Large intestine (tissue), 3 donors: ENCODE data around the gene HAO1. TPM values are rescaled to one million over a fixed set of nuclear protein-coding genes. Genes with fewer than 3 reads are reported as not detected.

Source experiments
- DNase-seq, 2 donors: peaks; one replicate each; pipeline versions ENCODE4 v3.0.0 to v3.0.0-alpha.2; 2013
- H3K27ac ChIP-seq: one replicate; pipeline ENCODE4 v1.5.1; 2013; ENCODE audit warnings: low read length
- H3K27me3 ChIP-seq: 2 replicates; pipeline ENCODE4 v1.6.1; 2013; ENCODE audit warnings: low read length; ENCODE audit not compliant: control insufficient read depth, insufficient read depth
- H3K36me3 ChIP-seq: 2 replicates; pipeline ENCODE4 v1.6.1; 2013; ENCODE audit warnings: low read length; ENCODE audit not compliant: control insufficient read depth, insufficient read depth
- H3K4me1 ChIP-seq: one replicate; pipeline ENCODE4 v1.6.1; 2013; ENCODE audit warnings: low read length; ENCODE audit not compliant: control insufficient read depth, insufficient read depth
- H3K4me3 ChIP-seq: one replicate; pipeline ENCODE4 v1.5.1; 2013; ENCODE audit warnings: low read length
- H3K9me3 ChIP-seq: one replicate; pipeline ENCODE4 v1.6.1; 2013; ENCODE audit warnings: mild to moderate bottlenecking, low read depth, low read length, moderate library complexity; ENCODE audit not compliant: control insufficient read depth
- whole genome bisulfite sequencing: methylation state at CpG from one replicate; pipeline ENCODE4 v1.1.5; 2013; ENCODE audit warnings: low lambda C conversion rate; ENCODE audit not compliant: insufficient coverage; 5-methylcytosine and 5-hydroxymethylcytosine counted together
- polyA plus RNA-seq: library from polyadenylated mRNA; unstranded; fragments of 120-200 nt; gene quantifications from one replicate; pipeline ENCODE4 v1.2.1, GENCODE V29; 2013

Gene HAO1
- polyA plus RNA-seq, 1 donor, result not detected

- DNase-seq, result no peak
- no peak overlapping the region for H3K4me3 ChIP-seq
- no peaks in the 10 kb centered on the region for H3K36me3 ChIP-seq
- no peaks in the 10 kb centered on the region for H3K4me1 ChIP-seq
- H3K27me3 ChIP-seq, result no peaks in the 10 kb centered on the region
- WGBS, result 60% methylated on average over 3 of the region's 4 CpGs
- no peaks in the 10 kb centered on the region for H3K9me3 ChIP-seq
- no peak overlapping the region for H3K27ac ChIP-seq
Observed at GRCh38 chr20:7858734-7859250, 81.5 kb downstream of the HAO1 start.

GRCh38 chr20:7856756-7857155 lies 83.5 kb downstream of the HAO1 start:
- no peak overlapping the region for H3K4me3 ChIP-seq
- WGBS, result 80% methylated on average over 1 of the region's 2 CpGs

GRCh38 chr20:7855545-7855944 lies 84.7 kb downstream of the HAO1 start:
- H3K9me3 ChIP-seq, result no peaks in the 10 kb centered on the region
- H3K4me1 ChIP-seq, result no peaks in the 10 kb centered on the region
- H3K36me3 ChIP-seq, result no peaks in the 10 kb centered on the region
- H3K4me3 ChIP-seq, result no peak overlapping the region
- DNase-seq, result no peak
- no CpG with 5 or more reads among the region's 1 CpG for WGBS
- no peak overlapping the region for H3K27ac ChIP-seq
- no peaks in the 10 kb centered on the region for H3K27me3 ChIP-seq

More at GRCh38 chr20:7856756-7857155, 83.5 kb downstream of the HAO1 start:
- Histone ChIP-seq H3K9me3 (no peaks in the 10 kb centered on the region), H3K27me3 (no peaks in the 10 kb centered on the region), H3K27ac (no peak overlapping the region), H3K36me3 (no peaks in the 10 kb centered on the region), H3K4me1 (no peaks in the 10 kb centered on the region)
- DNase-seq, result no peak

GRCh38 chr20:7853493-7853892 lies 86.8 kb downstream of the HAO1 start:
- Histone ChIP-seq H3K4me1 (no peaks in the 10 kb centered on the region), H3K27ac (no peak overlapping the region), H3K4me3 (no peak overlapping the region), H3K36me3 (no peaks in the 10 kb centered on the region), H3K9me3 (no peaks in the 10 kb centered on the region), H3K27me3 (no peaks in the 10 kb centered on the region)
- no peak for DNase-seq

- H3K36me3 ChIP-seq, result no peaks in the 10 kb centered on the region
- no peak for DNase-seq
- no peak overlapping the region for H3K27ac ChIP-seq
- H3K4me3 ChIP-seq, result no peak overlapping the region
- no peaks in the 10 kb centered on the region for H3K4me1 ChIP-seq
- no peaks in the 10 kb centered on the region for H3K9me3 ChIP-seq
- no peaks in the 10 kb centered on the region for H3K27me3 ChIP-seq
- no CpG with 5 or more reads among the region's 7 CpGs for WGBS
Observed at GRCh38 chr20:7850775-7851490, 89.3 kb downstream of the HAO1 start.

- no peaks in the 10 kb centered on the region for H3K4me1 ChIP-seq
- WGBS, result no CpG with 5 or more reads among the region's 2 CpGs
Observed at GRCh38 chr20:7849675-7850074, 90.6 kb downstream of the HAO1 start.

GRCh38 chr20:7848351-7848750 lies 91.9 kb downstream of the HAO1 start:
- H3K9me3 ChIP-seq, result no peaks in the 10 kb centered on the region

More at GRCh38 chr20:7849675-7850074, 90.6 kb downstream of the HAO1 start:
- no peaks in the 10 kb centered on the region for H3K9me3 ChIP-seq
- H3K4me3 ChIP-seq, result no peak overlapping the region
- no peaks in the 10 kb centered on the region for H3K36me3 ChIP-seq
- H3K27me3 ChIP-seq, result no peaks in the 10 kb centered on the region
- H3K27ac ChIP-seq, result no peak overlapping the region
- DNase-seq, result no peak

GRCh38 chr20:7843613-7844012 lies 96.6 kb downstream of the HAO1 start:
- no peak for DNase-seq

More at GRCh38 chr20:7848351-7848750, 91.9 kb downstream of the HAO1 start:
- DNase-seq, result no peak
- H3K27ac ChIP-seq, result no peak overlapping the region
- no peaks in the 10 kb centered on the region for H3K36me3 ChIP-seq
- H3K4me1 ChIP-seq, result no peaks in the 10 kb centered on the region
- WGBS, result 100% methylated on average over 1 of the region's 2 CpGs
- no peaks in the 10 kb centered on the region for H3K27me3 ChIP-seq
- H3K4me3 ChIP-seq, result no peak overlapping the region

GRCh38 chr20:7841971-7842310 lies 98.3 kb downstream of the HAO1 start:
- H3K27me3 ChIP-seq, result no peaks in the 10 kb centered on the region
- H3K27ac ChIP-seq, result no peak overlapping the region
- no peaks in the 10 kb centered on the region for H3K9me3 ChIP-seq
- no peaks in the 10 kb centered on the region for H3K36me3 ChIP-seq
- no peak overlapping the region for H3K4me3 ChIP-seq
- no peak for DNase-seq
- no CpG with 5 or more reads among the region's 2 CpGs for WGBS
- no peaks in the 10 kb centered on the region for H3K4me1 ChIP-seq

More at GRCh38 chr20:7843613-7844012, 96.6 kb downstream of the HAO1 start:
- no peaks in the 10 kb centered on the region for H3K36me3 ChIP-seq
- H3K27me3 ChIP-seq, result no peaks in the 10 kb centered on the region
- no peaks in the 10 kb centered on the region for H3K9me3 ChIP-seq
- H3K4me3 ChIP-seq, result no peak overlapping the region
- H3K27ac ChIP-seq, result no peak overlapping the region
- H3K4me1 ChIP-seq, result no peaks in the 10 kb centered on the region

- no peak overlapping the region for H3K27ac ChIP-seq
- no peaks in the 10 kb centered on the region for H3K36me3 ChIP-seq
- no CpG with 5 or more reads among the region's 2 CpGs for WGBS
- H3K4me3 ChIP-seq, result no peak overlapping the region
- no peaks in the 10 kb centered on the region for H3K4me1 ChIP-seq
- H3K9me3 ChIP-seq, result no peaks in the 10 kb centered on the region
- no peak for DNase-seq
- no peaks in the 10 kb centered on the region for H3K27me3 ChIP-seq
Observed at GRCh38 chr20:7841291-7841970, 98.8 kb downstream of the HAO1 start.

GRCh38 chr20:7836076-7836475 lies 104.2 kb downstream of the HAO1 start:
- Histone ChIP-seq H3K4me1 (no peaks in the 10 kb centered on the region), H3K9me3 (no peaks in the 10 kb centered on the region), H3K36me3 (no peaks in the 10 kb centered on the region), H3K4me3 (no peak overlapping the region), H3K27me3 (no peaks in the 10 kb centered on the region), H3K27ac (no peak overlapping the region)
- DNase-seq, result no peak
